Skeletal muscle satellite cell (primary cell): ENCODE measurements around the gene GPNMB. TPM values are rescaled to one million over a fixed set of nuclear protein-coding genes. Genes with fewer than 3 reads are reported as not detected.
"Not testable (repeated sequence)": the region's sequence is repeated elsewhere in the genome, so short reads cannot be mapped to it uniquely, and the experiment has no call there.

Experiments
- H3K27me3 ChIP-seq: 2 replicates; pipeline ENCODE4 v1.7.0; 2013; ENCODE audit warnings: low read length; ENCODE audit not compliant: control insufficient read depth, insufficient read depth
- H3K36me3 ChIP-seq: 2 replicates; pipeline ENCODE4 v1.7.0; 2013; ENCODE audit warnings: mild to moderate bottlenecking, control low read depth, low read length; ENCODE audit not compliant: insufficient read depth
- H3K4me1 ChIP-seq: 2 replicates; pipeline ENCODE4 v1.7.0; 2013; ENCODE audit warnings: low read length; ENCODE audit not compliant: control insufficient read depth, insufficient read depth
- H3K4me2 ChIP-seq: 2 replicates; pipeline ENCODE4 v1.7.0; 2013; ENCODE audit warnings: mild to moderate bottlenecking, low read length
- H3K4me3 ChIP-seq: 2 replicates; pipeline ENCODE4 v1.7.0; 2013; ENCODE audit warnings: low read length
- H3K9ac ChIP-seq: 2 replicates; pipeline ENCODE4 v1.7.0; 2013; ENCODE audit warnings: mild to moderate bottlenecking, low read depth, low read length, moderate library complexity
- H3K9me3 ChIP-seq: replicated peaks from 2 replicates; pipeline ENCODE4 v1.7.0; 2013; ENCODE audit warnings: mild to moderate bottlenecking, control low read depth, low read length
- total RNA-seq: library from RNA; depleted of rRNA; stranded (reverse); fragments of >200 nt; gene quantifications from 2 replicates; pipeline ENCODE4 v1.2.3, GENCODE V29; 2012; rRNA removed

GPNMB gene
- total RNA-seq = 78.3 and 121 TPM in 2 replicates

DNA sequence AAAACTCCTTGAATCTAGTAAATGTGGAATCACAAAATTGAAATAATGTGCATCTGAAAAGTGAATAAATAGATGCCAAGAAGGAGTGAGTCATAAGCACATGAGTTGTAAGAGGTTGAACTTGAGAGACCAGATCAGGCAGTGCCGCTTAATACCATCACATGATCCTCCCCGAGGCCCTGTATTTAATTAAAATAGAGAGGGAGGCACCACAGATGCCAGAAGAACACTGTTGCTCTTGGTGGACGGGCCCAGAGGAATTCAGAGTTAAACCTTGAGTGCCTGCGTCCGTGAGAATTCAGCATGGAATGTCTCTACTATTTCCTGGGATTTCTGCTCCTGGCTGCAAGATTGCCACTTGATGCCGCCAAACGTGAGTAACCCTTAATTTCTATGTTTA lies at the start of gene GPNMB:
Gene GPNMB, plus strand, starts transcription at position 221 of the 400 bp plus-strand sequence. Its CDS starts 83 bp downstream, at position 304.
- Histone ChIP-seq H3K9ac (peak within 1 kb of the TSS; percentile 81), H3K4me1 (peaks cover 32% of the 10 kb centered on the region), H3K36me3 (peaks cover 4% of the 10 kb centered on the region), H3K4me3 (peak within 1 kb of the TSS; percentile 68), H3K9me3 (no peaks in the 10 kb centered on the region), H3K4me2 (peak within 1 kb of the TSS; percentile 78), H3K27me3 (no peaks in the 10 kb centered on the region)

GRCh38 chr7:23197745-23198144 lies 48.8 kb upstream of the GPNMB start:
- not testable (repeated sequence) for H3K27me3 ChIP-seq, H3K4me3 ChIP-seq
- H3K36me3 ChIP-seq = peaks cover 39% of the 10 kb centered on the region

GRCh38 chr7:23200331-23200730 lies 46.2 kb upstream of the GPNMB start:
- Histone ChIP-seq H3K4me1 (no peaks in the 10 kb centered on the region), H3K27me3 (no peaks in the 10 kb centered on the region), H3K36me3 (peaks cover 35% of the 10 kb centered on the region), H3K4me2 (no peak overlapping the region), H3K9me3 (no peaks in the 10 kb centered on the region), H3K4me3 (no peak overlapping the region), H3K9ac (no peak overlapping the region)

More at GRCh38 chr7:23197745-23198144, 48.8 kb upstream of the GPNMB start:
- not testable (repeated sequence) for H3K9ac ChIP-seq, H3K4me2 ChIP-seq, H3K9me3 ChIP-seq, H3K4me1 ChIP-seq

- Histone ChIP-seq H3K4me3 (no peak overlapping the region), H3K4me2 (no peak overlapping the region), H3K4me1 (no peaks in the 10 kb centered on the region), H3K9ac (no peak overlapping the region), H3K36me3 (peaks cover 19% of the 10 kb centered on the region), H3K27me3 (no peaks in the 10 kb centered on the region), H3K9me3 (no peaks in the 10 kb centered on the region)
Measured at GRCh38 chr7:23204241-23204640, 42.3 kb upstream of the GPNMB start.

DNA sequence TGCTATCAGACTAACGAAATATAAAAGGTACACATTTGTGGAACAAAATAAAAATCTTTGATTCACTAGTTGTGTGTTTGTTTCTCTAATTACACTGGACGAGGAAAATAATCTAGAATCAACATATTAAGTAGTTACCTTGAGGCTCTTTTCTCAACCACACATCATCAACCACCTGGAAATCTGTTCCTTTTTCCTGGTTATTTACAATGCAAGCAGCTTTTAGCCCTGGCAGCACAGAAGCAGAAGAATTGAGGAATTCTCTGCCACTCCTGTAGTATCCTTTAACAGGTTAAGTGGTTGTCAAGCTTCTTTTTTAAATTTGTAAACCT lies 41.0 kb upstream of the GPNMB start:
- H3K4me1 ChIP-seq = no peaks in the 10 kb centered on the region
- no peak overlapping the region for H3K4me2 ChIP-seq
- H3K36me3 ChIP-seq = peaks cover 6% of the 10 kb centered on the region
- no peak overlapping the region for H3K9ac ChIP-seq
- H3K27me3 ChIP-seq = no peaks in the 10 kb centered on the region
- H3K4me3 ChIP-seq = no peak overlapping the region
- no peaks in the 10 kb centered on the region for H3K9me3 ChIP-seq

GRCh38 chr7:23205909-23206767 lies 40.4 kb upstream of the GPNMB start:
- Histone ChIP-seq H3K9me3 (no peaks in the 10 kb centered on the region), H3K27me3 (no peaks in the 10 kb centered on the region), H3K36me3 (peaks cover under 1% of the 10 kb centered on the region), H3K4me1 (no peaks in the 10 kb centered on the region), H3K9ac (no peak overlapping the region), H3K4me2 (no peak overlapping the region), H3K4me3 (no peak overlapping the region)

- H3K4me2 ChIP-seq = no peak overlapping the region
- peaks cover 2% of the 10 kb centered on the region for H3K27me3 ChIP-seq
- no peaks in the 10 kb centered on the region for H3K4me1 ChIP-seq
- no peaks in the 10 kb centered on the region for H3K9me3 ChIP-seq
- no peak overlapping the region for H3K9ac ChIP-seq
- H3K36me3 ChIP-seq = no peaks in the 10 kb centered on the region
- H3K4me3 ChIP-seq = no peak overlapping the region
Measured at GRCh38 chr7:23207021-23207420, 39.6 kb upstream of the GPNMB start.

DNA sequence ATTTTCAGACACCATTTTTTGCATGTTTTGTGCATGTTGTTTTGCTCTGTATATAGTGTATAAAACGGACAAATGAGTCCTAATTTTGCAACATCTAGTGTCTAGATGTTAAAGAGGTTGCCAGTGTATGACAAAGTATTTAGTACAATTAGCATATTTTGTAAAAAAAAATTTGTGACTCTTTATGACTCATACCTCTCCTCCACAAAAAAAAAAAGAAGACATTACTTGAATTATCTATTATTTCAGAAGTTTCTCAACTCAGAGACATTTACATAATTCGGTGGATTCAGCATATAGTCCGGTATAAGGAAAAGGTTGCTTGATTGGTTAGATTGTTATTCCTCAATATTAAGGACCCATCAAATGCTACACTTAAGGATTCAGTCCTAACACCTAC lies 38.7 kb upstream of the GPNMB start:
- H3K36me3 ChIP-seq = no peaks in the 10 kb centered on the region
- H3K4me2 ChIP-seq = no peak overlapping the region
- H3K9me3 ChIP-seq = no peaks in the 10 kb centered on the region
- H3K4me1 ChIP-seq = no peaks in the 10 kb centered on the region
- H3K4me3 ChIP-seq = no peak overlapping the region
- peaks cover 2% of the 10 kb centered on the region for H3K27me3 ChIP-seq
- no peak overlapping the region for H3K9ac ChIP-seq

DNA sequence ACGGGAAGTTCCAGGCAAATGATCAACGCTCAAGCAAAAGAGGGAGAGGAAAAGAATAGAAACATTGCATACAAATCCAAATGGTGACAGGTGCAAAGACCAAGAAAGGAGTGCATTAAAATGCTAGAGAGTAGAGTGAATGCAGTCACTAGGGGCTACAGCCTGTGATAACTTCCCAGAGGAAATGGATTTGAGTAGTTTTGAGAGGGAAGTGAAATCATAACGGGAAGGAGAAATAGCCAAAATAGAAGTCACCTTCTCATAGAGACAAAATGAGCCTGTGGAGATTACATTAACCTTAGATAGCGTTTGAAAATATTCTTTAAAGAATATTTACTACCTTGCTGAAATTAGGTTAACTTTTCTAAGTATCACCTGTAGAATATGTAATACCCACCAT lies 38.3 kb upstream of the GPNMB start:
- Histone ChIP-seq H3K4me2 (no peak overlapping the region), H3K27me3 (peaks cover 2% of the 10 kb centered on the region), H3K9me3 (no peaks in the 10 kb centered on the region), H3K36me3 (no peaks in the 10 kb centered on the region), H3K4me3 (no peak overlapping the region), H3K9ac (no peak overlapping the region), H3K4me1 (no peaks in the 10 kb centered on the region)

DNA sequence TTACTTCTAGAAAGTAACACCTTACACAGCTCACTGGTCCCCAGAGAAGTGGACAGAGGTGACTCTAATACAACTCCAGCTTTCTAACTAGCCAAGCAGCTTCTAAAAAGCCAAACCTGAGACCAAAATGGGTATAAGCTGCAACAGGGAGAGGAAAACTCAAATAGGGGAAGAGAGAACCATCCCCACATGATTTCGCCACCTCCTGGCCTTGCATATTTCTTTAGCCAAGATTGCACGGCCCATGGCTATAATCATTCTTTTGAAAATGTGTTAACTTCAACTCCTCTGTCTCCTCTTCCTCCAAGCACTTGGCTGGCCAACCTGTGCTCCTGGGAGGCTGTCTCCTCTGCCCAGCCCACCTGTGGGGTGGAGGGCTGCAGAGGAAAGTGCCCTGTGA lies 36.1 kb upstream of the GPNMB start:
- Histone ChIP-seq H3K36me3 (no peaks in the 10 kb centered on the region), H3K4me3 (no peak overlapping the region), H3K4me2 (no peak overlapping the region), H3K27me3 (peaks cover 2% of the 10 kb centered on the region), H3K9me3 (no peaks in the 10 kb centered on the region), H3K4me1 (no peaks in the 10 kb centered on the region), H3K9ac (no peak overlapping the region)

- no peak overlapping the region for H3K9ac ChIP-seq
- no peaks in the 10 kb centered on the region for H3K4me1 ChIP-seq
Measured at GRCh38 chr7:23211589-23211988, 35.0 kb upstream of the GPNMB start.

GRCh38 chr7:23212395-23212794 lies 34.2 kb upstream of the GPNMB start:
- Histone ChIP-seq H3K27me3 (peaks cover 2% of the 10 kb centered on the region), H3K9me3 (no peaks in the 10 kb centered on the region), H3K4me1 (no peaks in the 10 kb centered on the region), H3K36me3 (no peaks in the 10 kb centered on the region), H3K4me3 (no peak overlapping the region), H3K4me2 (no peak overlapping the region), H3K9ac (no peak overlapping the region)

More at GRCh38 chr7:23211589-23211988, 35.0 kb upstream of the GPNMB start:
- H3K36me3 ChIP-seq = no peaks in the 10 kb centered on the region
- peaks cover 2% of the 10 kb centered on the region for H3K27me3 ChIP-seq
- H3K4me3 ChIP-seq = no peak overlapping the region
- H3K9me3 ChIP-seq = no peaks in the 10 kb centered on the region
- H3K4me2 ChIP-seq = no peak overlapping the region
